ENCODE measurements around the gene FHIT. TPM values are rescaled to one million over a fixed set of nuclear protein-coding genes. Genes with fewer than 3 reads are reported as not detected.

FHIT gene
- total RNA-seq, 2 experiments from 2014 or later, result 86.0 to 90.6 TPM

- no peaks in the 10 kb centered on the region for H3K4me1 ChIP-seq (ENCODE audit: insufficient read depth, low read length)
- DNase-seq (no peak), ATAC-seq (ENCODE audit: poor library complexity) (no peak)
- H3K36me3 ChIP-seq (ENCODE audit: insufficient read depth, low read length), result no peaks in the 10 kb centered on the region
- ChIA-PET CTCF (interaction anchor here (1.1 kb wide), 1 partner anchor 65 kb away, joined by 3 read pairs; no protein-coding TSS in a partner anchor), POLR2A (no interaction called here)
- H3K27me3 ChIP-seq (ENCODE audit: control insufficient read depth in 1 of 2, insufficient read depth in 2 of 2, low read length in 2 of 2), result no peaks in the 10 kb centered on the region
- H3K27ac Mint-ChIP-seq, result no peak overlapping the region
- H3K36me3 Mint-ChIP-seq (ENCODE audit: low read depth), result no peaks in the 10 kb centered on the region
- H3K9me3 ChIP-seq (ENCODE audit: control insufficient read depth in 1 of 2, insufficient read depth in 1 of 2, low read length in 2 of 2), result no peaks in the 10 kb centered on the region
- no peaks in the 10 kb centered on the region for H3K9me3 Mint-ChIP-seq
- no peak for TF ChIP-seq CTCF (IDR thresholded peaks at IDR 0.05)
- no peak overlapping the region for H3K4me3 Mint-ChIP-seq
- intact Hi-C loops (cut with DNase I, micrococcal nuclease), result no loop called here
- H3K4me1 Mint-ChIP-seq (ENCODE audit: low read depth), result peaks cover 10% of the 10 kb centered on the region
- H3K27ac ChIP-seq (ENCODE audit: low read depth in 1 of 2, low read length in 2 of 2), result no peak overlapping the region
- H3K4me3 ChIP-seq (ENCODE audit: low read length), result no peak overlapping the region
- H3K27me3 Mint-ChIP-seq, result no peaks in the 10 kb centered on the region
Observed at GRCh38 chr3:60144071-60144470, 1107.2 kb downstream of the FHIT start.

GRCh38 chr3:60142009-60142408 lies 1109.2 kb downstream of the FHIT start:
- H3K36me3 Mint-ChIP-seq (ENCODE audit: low read depth), result no peaks in the 10 kb centered on the region
- Histone ChIP-seq H3K4me1 (ENCODE audit: insufficient read depth, low read length) (no peaks in the 10 kb centered on the region), H3K27ac (ENCODE audit: low read depth in 1 of 2, low read length in 2 of 2) (no peak overlapping the region), H3K9me3 (ENCODE audit: control insufficient read depth in 1 of 2, insufficient read depth in 1 of 2, low read length in 2 of 2) (no peaks in the 10 kb centered on the region), H3K36me3 (ENCODE audit: insufficient read depth, low read length) (no peaks in the 10 kb centered on the region), H3K4me3 (ENCODE audit: low read length) (no peak overlapping the region), H3K27me3 (ENCODE audit: control insufficient read depth in 1 of 2, insufficient read depth in 2 of 2, low read length in 2 of 2) (no peaks in the 10 kb centered on the region)
- ATAC-seq (ENCODE audit: poor library complexity) (no peak), DNase-seq (no peak)
- TF ChIP-seq CTCF (IDR thresholded peaks at IDR 0.05), result no peak
- H3K4me1 Mint-ChIP-seq (ENCODE audit: low read depth), result peaks cover 1% of the 10 kb centered on the region
- H3K9me3 Mint-ChIP-seq, result no peaks in the 10 kb centered on the region
- ChIA-PET POLR2A (no interaction called here), CTCF (no interaction called here)
- intact Hi-C loops (cut with DNase I, micrococcal nuclease), result no loop called here
- H3K4me3 Mint-ChIP-seq, result no peak overlapping the region
- H3K27me3 Mint-ChIP-seq, result no peaks in the 10 kb centered on the region
- H3K27ac Mint-ChIP-seq, result no peak overlapping the region

GRCh38 chr3:60140160-60140559 lies 1111.1 kb downstream of the FHIT start:
- H3K9me3 ChIP-seq (ENCODE audit: control insufficient read depth in 1 of 2, insufficient read depth in 1 of 2, low read length in 2 of 2), result no peaks in the 10 kb centered on the region
- no peaks in the 10 kb centered on the region for H3K36me3 ChIP-seq (ENCODE audit: insufficient read depth, low read length)
- Mint-ChIP-seq H3K9me3 (no peaks in the 10 kb centered on the region), H3K27ac (no peak overlapping the region), H3K4me1 (ENCODE audit: low read depth) (no peaks in the 10 kb centered on the region), H3K36me3 (ENCODE audit: low read depth) (no peaks in the 10 kb centered on the region), H3K27me3 (no peaks in the 10 kb centered on the region), H3K4me3 (no peak overlapping the region)
- no peak overlapping the region for H3K4me3 ChIP-seq (ENCODE audit: low read length)
- TF ChIP-seq CTCF (IDR thresholded peaks at IDR 0.05), result no peak
- no peaks in the 10 kb centered on the region for H3K4me1 ChIP-seq (ENCODE audit: insufficient read depth, low read length)
- DNase-seq, result no peak
- ChIA-PET CTCF (interaction anchor here (0.7 kb wide), 2 partner anchors 96 to 774 kb away, joined by 3 read pairs; no protein-coding TSS in a partner anchor), POLR2A (no interaction called here)
- no peaks in the 10 kb centered on the region for H3K27me3 ChIP-seq (ENCODE audit: control insufficient read depth in 1 of 2, insufficient read depth in 2 of 2, low read length in 2 of 2)
- intact Hi-C loops (cut with DNase I, micrococcal nuclease), result no loop called here
- no peak for ATAC-seq (ENCODE audit: poor library complexity)
- H3K27ac ChIP-seq (ENCODE audit: low read depth in 1 of 2, low read length in 2 of 2), result no peak overlapping the region

Data from CD4-positive, alpha-beta T cell (primary cell).